ENCODE results near the gene INMT.

The INMT gene

DNA sequence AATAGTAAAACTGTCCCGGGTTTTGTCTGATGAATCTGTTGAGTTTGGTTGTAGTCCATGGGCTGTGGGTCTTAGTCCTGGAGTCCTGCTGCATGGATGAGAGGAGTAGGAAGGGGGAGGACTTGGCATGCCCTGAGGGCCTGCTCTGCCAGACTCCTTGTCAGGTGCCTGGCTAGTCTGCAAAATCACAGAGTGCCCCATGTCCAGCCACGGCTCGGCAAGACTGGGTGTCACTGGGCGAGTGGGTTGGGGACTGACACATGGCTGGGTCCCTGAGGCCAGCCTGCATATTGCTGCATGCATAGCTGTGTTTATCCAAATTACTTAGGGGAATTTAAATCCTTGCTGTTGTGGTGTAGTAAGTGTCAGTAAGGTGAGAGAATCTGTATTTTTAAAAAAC is 29.0 kb downstream of the INMT start:
- peak overlapping the region in 1 of 2 donors; percentile 79 for H3K27ac Mint-ChIP-seq

GRCh38 chr7:30782690-30783089 is 30.8 kb downstream of the INMT start:
- no peak for ATAC-seq
- Mint-ChIP-seq H3K4me3 (no peak overlapping the region), H3K9me3 (no peaks in the 10 kb centered on the region), H3K27me3 (no peaks in the 10 kb centered on the region), H3K27ac (no peak overlapping the region), H3K4me1 (no peaks in the 10 kb centered on the region)
- DNase-seq: no peak

More for the DNA sequence above, 29.0 kb downstream of the INMT start:
- Mint-ChIP-seq H3K9me3 (no peaks in the 10 kb centered on the region), H3K4me3 (no peak overlapping the region), H3K4me1 (no peaks in the 10 kb centered on the region), H3K27me3 (no peaks in the 10 kb centered on the region)
- no peak for ATAC-seq
- DNase-seq: no peak

DNA sequence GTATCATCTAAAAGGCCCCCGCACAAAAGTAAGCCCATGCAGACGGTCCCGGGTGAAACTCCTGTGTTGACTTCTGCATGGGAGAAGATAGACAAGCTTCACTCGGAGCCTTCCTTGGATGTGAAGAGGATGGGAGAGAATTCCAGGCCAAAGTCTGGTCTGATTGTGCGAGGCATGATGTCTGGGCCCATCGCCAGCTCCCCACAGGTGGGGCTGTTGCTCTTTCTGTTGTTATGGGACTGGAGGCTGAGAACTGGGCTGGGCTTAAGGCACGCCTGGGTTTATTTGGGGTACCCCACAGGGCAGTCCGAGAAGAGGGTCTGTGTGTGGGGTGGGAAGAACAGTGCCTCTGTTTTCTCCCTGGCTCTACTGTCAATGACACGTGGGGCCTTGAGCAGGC is 33.9 kb downstream of the INMT start:
- Mint-ChIP-seq H3K4me1 (no peaks in the 10 kb centered on the region), H3K27ac (peak overlapping the region in 1 of 2 donors; percentile 6), H3K27me3 (no peaks in the 10 kb centered on the region), H3K4me3 (no peak overlapping the region), H3K9me3 (no peaks in the 10 kb centered on the region)
- no peak for ATAC-seq
- no peak for DNase-seq

GRCh38 chr7:30787486-30787885 is 35.6 kb downstream of the INMT start:
- no peaks in the 10 kb centered on the region for H3K4me1 Mint-ChIP-seq
- no peaks in the 10 kb centered on the region for H3K27me3 Mint-ChIP-seq
- DNase-seq (no peak), ATAC-seq (peak; percentile 28)
- no peak overlapping the region for H3K27ac Mint-ChIP-seq
- H3K9me3 Mint-ChIP-seq: no peaks in the 10 kb centered on the region
- no peak overlapping the region for H3K4me3 Mint-ChIP-seq

GRCh38 chr7:30788640-30789333 is 36.9 kb downstream of the INMT start:
- no peak for DNase-seq
- H3K9me3 Mint-ChIP-seq: no peaks in the 10 kb centered on the region
- H3K27me3 Mint-ChIP-seq: no peaks in the 10 kb centered on the region
- H3K4me1 Mint-ChIP-seq: no peaks in the 10 kb centered on the region
- H3K27ac Mint-ChIP-seq: no peak overlapping the region
- ATAC-seq: no peak
- no peak overlapping the region for H3K4me3 Mint-ChIP-seq

- Mint-ChIP-seq H3K4me1 (no peaks in the 10 kb centered on the region), H3K27ac (no peak overlapping the region), H3K9me3 (no peaks in the 10 kb centered on the region), H3K4me3 (no peak overlapping the region), H3K27me3 (no peaks in the 10 kb centered on the region)
- DNase-seq (no peak), ATAC-seq (no peak)
Observed at GRCh38 chr7:30789334-30789711, 37.4 kb downstream of the INMT start.

DNA sequence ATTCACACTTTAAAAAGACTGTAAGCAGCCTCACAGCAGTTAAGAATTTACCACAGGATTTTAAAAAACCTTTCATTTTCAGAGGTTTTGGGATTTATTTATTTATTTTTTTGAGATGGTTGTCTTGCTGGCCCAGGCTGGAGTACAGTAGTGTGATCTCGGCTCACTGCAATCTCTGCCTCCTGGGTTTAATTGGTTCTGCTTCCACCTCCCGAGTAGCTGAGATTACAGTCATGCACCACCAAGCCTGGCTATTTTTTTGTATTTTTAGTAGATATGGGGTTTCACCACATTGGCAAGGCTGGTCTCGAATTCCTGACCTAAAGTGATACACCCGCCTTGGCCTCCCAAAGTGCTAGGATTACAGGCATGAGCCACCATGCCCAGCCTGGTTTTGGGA is 38.4 kb downstream of the INMT start:
- ATAC-seq (no peak), DNase-seq (no peak)
- Mint-ChIP-seq H3K4me3 (no peak overlapping the region), H3K27ac (no peak overlapping the region), H3K4me1 (peaks cover under 1% of the 10 kb centered on the region), H3K9me3 (no peaks in the 10 kb centered on the region), H3K27me3 (no peaks in the 10 kb centered on the region)

- Mint-ChIP-seq H3K4me3 (no peak overlapping the region), H3K9me3 (no peaks in the 10 kb centered on the region)
Observed at GRCh38 chr7:30791114-30791513, 39.2 kb downstream of the INMT start.

DNA sequence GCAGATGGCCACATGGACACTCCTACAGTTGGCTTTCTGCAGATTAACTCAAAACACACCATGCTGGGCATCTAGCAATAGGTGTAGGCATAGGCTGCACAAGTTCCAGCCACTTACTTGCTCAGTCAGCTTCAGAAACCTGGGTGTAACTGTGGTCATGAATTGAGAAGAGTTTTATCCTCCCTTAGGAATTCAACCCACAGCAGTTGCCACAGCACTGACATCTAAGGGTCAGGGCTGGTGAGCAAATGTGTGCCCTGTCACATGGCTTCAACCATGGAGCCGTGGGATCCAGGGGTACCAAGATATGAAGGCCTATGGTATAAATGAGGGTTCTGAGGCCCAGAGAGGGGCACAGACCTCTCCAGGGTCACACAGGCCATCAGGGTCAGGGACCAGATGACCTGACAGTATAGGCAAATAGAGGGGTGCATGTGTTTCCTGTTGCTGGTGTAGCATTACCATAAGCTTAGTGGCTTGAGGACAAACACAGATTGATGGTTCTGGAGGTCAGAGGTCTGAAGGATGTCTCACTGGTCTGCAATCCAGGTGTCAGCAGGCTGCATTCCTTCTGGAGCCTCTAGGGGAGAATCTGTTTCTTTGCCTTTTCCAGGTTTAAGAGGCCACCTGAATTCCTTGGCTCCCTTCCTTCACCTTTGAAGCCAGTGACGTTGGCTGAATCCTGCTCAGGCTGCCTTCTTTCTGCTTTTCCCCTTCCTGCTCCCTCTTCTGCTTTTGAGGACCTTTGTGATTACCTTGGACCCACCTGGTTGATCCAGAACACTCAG is 43.4 kb downstream of the INMT start:
- no peak for DNase-seq
- Mint-ChIP-seq H3K27me3 (no peaks in the 10 kb centered on the region), H3K4me3 (no peak overlapping the region), H3K27ac (peak overlapping the region; percentile 56 to 85), H3K9me3 (no peaks in the 10 kb centered on the region), H3K4me1 (peaks cover 20% of the 10 kb centered on the region)
- ATAC-seq: no peak

More at GRCh38 chr7:30791114-30791513, 39.2 kb downstream of the INMT start:
- Mint-ChIP-seq H3K27me3 (no peaks in the 10 kb centered on the region), H3K4me1 (peaks cover 8% of the 10 kb centered on the region), H3K27ac (no peak overlapping the region)
- DNase-seq: no peak
- ATAC-seq: no peak

GRCh38 chr7:30796105-30796869 is 44.4 kb downstream of the INMT start:
- no peak for ATAC-seq
- H3K27me3 Mint-ChIP-seq: no peaks in the 10 kb centered on the region
- H3K4me3 Mint-ChIP-seq: no peak overlapping the region
- H3K9me3 Mint-ChIP-seq: no peaks in the 10 kb centered on the region
- peak overlapping the region; percentile 56 to 85 for H3K27ac Mint-ChIP-seq
- H3K4me1 Mint-ChIP-seq: peaks cover 20% of the 10 kb centered on the region
- no peak for DNase-seq

DNA sequence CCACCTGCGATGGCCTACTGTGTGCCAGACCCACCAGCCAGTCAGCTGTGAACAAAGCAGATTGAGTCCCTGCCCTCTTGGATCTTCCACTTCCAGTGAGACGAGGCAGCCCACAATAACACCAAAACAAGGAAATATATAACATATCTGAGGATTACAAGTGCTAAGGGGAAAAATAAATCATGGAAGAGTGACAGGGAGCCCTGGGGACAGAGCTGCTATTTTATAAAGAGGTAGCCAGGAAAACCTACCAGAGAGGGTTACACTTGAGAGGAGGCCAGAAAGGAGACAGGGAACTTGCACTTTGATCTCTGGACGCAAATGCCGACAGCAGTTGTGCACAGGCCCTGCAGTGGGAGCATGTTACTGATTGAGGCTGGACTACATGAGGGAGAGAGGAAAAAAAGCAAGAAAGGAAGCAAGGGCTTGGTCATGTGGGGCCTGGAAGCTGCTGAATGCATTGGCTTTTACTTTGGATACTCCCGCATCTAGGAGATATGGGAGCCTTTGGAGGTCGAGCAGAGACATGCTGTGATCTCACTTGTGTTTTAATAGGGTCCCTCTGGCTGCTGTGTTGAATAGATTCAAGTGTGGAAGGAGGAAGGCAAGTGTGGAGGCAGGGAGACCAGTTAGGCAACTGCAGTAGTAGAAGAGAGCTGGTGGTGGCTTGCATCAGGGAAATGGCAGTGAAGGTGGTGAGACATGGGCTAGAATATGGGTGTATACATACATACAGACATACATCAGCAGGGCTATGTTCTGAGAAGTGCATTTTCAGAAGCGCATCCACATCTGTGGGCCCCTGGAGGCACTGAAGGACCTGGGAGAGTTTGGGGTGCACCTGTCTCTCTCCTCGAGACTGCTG is 45.5 kb downstream of the INMT start:
- Mint-ChIP-seq H3K9me3 (no peaks in the 10 kb centered on the region), H3K4me3 (no peak overlapping the region), H3K27ac (peak overlapping the region in 1 of 2 donors; percentile 50), H3K27me3 (no peaks in the 10 kb centered on the region), H3K4me1 (peaks cover 20% of the 10 kb centered on the region)
- no peak for ATAC-seq
- DNase-seq: no peak

DNA sequence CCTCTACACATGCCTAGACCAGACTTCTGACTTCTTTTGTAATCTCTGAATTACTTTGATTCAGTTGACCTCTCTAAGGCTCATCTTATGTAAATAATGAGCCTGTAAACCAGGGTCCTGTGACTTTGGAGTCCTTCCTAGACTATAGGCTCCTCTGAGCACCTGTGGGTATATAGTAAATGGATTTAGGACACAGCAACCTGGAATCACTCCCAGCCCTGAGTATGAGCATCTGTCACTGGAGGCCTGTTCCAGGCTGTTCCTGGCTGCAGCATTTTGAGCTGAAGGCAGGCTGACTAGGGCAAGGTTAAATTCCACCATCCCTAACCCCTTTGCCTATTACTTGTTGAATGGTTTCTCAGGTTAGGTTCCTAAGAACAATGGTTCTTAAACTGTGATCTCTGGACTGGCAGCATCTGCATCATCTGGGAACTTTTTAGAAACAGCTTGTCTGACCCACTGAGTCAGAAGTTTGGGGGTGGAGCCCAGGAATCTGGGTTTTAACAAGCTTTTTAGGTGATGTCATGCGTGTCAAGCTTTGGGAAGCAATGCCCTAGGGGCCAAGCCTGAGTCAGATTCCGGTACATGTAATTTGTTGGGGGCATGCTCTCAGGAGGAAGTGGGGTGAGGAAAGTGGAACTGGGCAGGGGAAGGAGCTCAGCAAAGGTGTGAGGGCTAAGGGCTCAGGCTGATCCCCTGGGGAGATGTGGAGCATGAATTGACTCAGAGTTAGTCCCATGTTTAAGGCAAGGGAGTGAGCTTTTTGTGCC is 47.5 kb downstream of the INMT start:
- ATAC-seq (no peak), DNase-seq (no peak)
- Mint-ChIP-seq H3K4me3 (no peak overlapping the region), H3K27me3 (no peaks in the 10 kb centered on the region), H3K4me1 (peaks cover 20% of the 10 kb centered on the region), H3K27ac (no peak overlapping the region), H3K9me3 (no peaks in the 10 kb centered on the region)

DNA sequence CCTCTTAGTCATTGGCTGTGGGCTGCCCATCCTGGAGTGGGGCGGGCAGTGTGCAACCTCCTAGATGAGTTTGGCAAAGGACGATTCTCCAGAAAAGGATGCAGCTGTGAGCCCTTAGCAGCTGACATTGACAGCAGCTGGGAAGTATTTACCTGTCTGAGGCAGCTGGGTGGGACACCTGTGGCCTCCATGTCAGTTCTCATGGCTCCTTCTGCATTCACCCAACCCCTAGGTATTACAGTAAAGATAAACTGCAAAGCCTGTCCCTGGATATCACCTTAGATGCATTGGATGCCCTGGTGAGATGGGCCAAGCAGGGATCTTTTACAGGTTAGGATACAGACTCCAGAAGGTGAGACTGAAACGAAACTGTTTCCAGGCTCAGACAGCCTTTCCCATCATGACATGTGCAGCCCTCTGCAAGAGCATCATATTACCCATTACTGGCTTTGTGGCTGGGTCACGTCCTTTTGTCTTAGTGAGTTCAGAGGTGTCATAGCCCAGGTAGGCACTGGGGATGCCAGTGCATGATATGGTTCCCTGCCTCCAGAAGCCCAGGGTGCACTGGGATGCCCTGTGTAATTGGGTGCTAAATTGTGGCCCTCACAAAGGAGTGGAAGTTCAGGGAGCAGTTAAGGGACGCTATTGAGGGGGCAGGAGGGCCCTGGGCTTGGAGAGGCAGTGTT is 48.2 kb downstream of the INMT start:
- Mint-ChIP-seq H3K27ac (no peak overlapping the region), H3K27me3 (no peaks in the 10 kb centered on the region), H3K4me3 (no peak overlapping the region), H3K4me1 (peaks cover 20% of the 10 kb centered on the region), H3K9me3 (no peaks in the 10 kb centered on the region)
- no peak for DNase-seq
- ATAC-seq: no peak

- peak; percentile 67 for ATAC-seq
- H3K4me3 Mint-ChIP-seq: no peak overlapping the region
Observed at GRCh38 chr7:30800785-30801252, 48.9 kb downstream of the INMT start.

More at GRCh38 chr7:30800785-30801252, 48.9 kb downstream of the INMT start:
- no peaks in the 10 kb centered on the region for H3K27me3 Mint-ChIP-seq
- DNase-seq: peak; percentile 30 to 40
- H3K9me3 Mint-ChIP-seq: no peaks in the 10 kb centered on the region
- H3K27ac Mint-ChIP-seq: no peak overlapping the region
- H3K4me1 Mint-ChIP-seq: peaks cover 15% of the 10 kb centered on the region

All from stimulated activated naive CD8-positive, alpha-beta T cell treated with anti-CD3 and anti-CD28 coated beads, Interleukin-15, amount 100 ng/mL, for 72 hours (primary cell).